H1 (cell line): ENCODE measurements around the gene CLEC12A. TPM values are rescaled to one million over a fixed set of nuclear protein-coding genes. Genes with fewer than 3 reads are reported as not detected.

Source experiments
- CTCF ChIA-PET: fragments of 300-600 bp; sonication (Branson Sonifier 250); formaldehyde crosslinking; loops from one replicate; lab custom pipeline; 2021; ENCODE audit not compliant: partially characterized antibody; lab: Charles Lee
- POLR2A ChIA-PET: fragments of 300-600 bp; sonication (Branson Sonifier 250); formaldehyde crosslinking; loops from one replicate; lab custom pipeline; 2021; ENCODE audit warnings: inconsistent platforms; ENCODE audit not compliant: partially characterized antibody; lab: Charles Lee
- DNase-seq, 2 experiments: peaks; one replicate each; pipeline versions ENCODE4 v3.0.0 to v3.0.0-alpha.2; 2010 to 2022; ENCODE audit warnings: low spot score in 2 of 2, low read depth in 1 of 2, mixed read lengths in 1 of 2
- FAIRE-seq: peaks from 2 replicates; lab custom pipeline; 2011; peaks lifted over from hg19 to GRCh38; lab: Jason Lieb, UNC
- H2AFZ ChIP-seq: 2 replicates; pipeline ENCODE4 v1.8.1; 2012; ENCODE audit warnings: low read length, inconsistent platforms
- H2AK5ac ChIP-seq: 2 replicates; pipeline ENCODE4 v1.6.1; 2013; ENCODE audit warnings: low read depth, low read length
- H2BK120ac ChIP-seq: replicated peaks from 2 replicates; pipeline ENCODE3; 2013; ENCODE audit warnings: low read depth, low read length, inconsistent platforms
- H2BK12ac ChIP-seq: 2 replicates; pipeline ENCODE4 v1.6.1; 2013; ENCODE audit warnings: low read depth, low read length
- H2BK15ac ChIP-seq: 2 replicates; pipeline ENCODE4 v1.6.1; 2013; ENCODE audit warnings: low read length
- H2BK20ac ChIP-seq: 2 replicates; pipeline ENCODE4 v1.6.1; 2013; ENCODE audit warnings: low read length
- H2BK5ac ChIP-seq: 2 replicates; pipeline ENCODE4 v1.6.1; 2013; ENCODE audit warnings: low read depth, low read length
- H3K14ac ChIP-seq: 2 replicates; pipeline ENCODE4 v1.6.1; 2013; ENCODE audit warnings: inconsistent platforms; ENCODE audit not compliant: insufficient read length
- H3K18ac ChIP-seq: 2 replicates; pipeline ENCODE4 v1.6.1; 2013; ENCODE audit warnings: low read length; ENCODE audit errors: extremely low read depth
- H3K23ac ChIP-seq: 2 replicates; pipeline ENCODE4 v1.6.1; 2013; ENCODE audit warnings: inconsistent platforms; ENCODE audit not compliant: insufficient read length
- H3K23me2 ChIP-seq: 2 replicates; pipeline ENCODE4 v1.6.1; 2013; ENCODE audit warnings: low read depth, low read length
- H3K27ac ChIP-seq: 2 replicates; pipeline ENCODE4 v1.6.1; 2011; ENCODE audit warnings: low read depth, low read length, inconsistent platforms
- H3K27me3 ChIP-seq, 4 experiments: replicated peaks in 1 of 4; 1 replicate in 1 of 4; 2 replicates in 3 of 4; pipeline versions ENCODE4 v1.6.1 to v1.8.1; 2011 to 2013; ENCODE audit warnings: low read length in 3 of 4, mild to moderate bottlenecking in 3 of 4, inconsistent platforms in 2 of 4, mixed read lengths in 2 of 4, moderate library complexity in 1 of 4; ENCODE audit not compliant: control insufficient read depth in 3 of 4, insufficient read depth in 3 of 4; ENCODE audit errors: extremely low read depth in 1 of 4
- H3K36me3 ChIP-seq, 4 experiments: 2 replicates each; pipeline versions ENCODE4 v1.6.1 to v1.8.1; 2011 to 2013; ENCODE audit warnings: mild to moderate bottlenecking in 4 of 4, low read length in 3 of 4, moderate library complexity in 2 of 4, control low read depth in 1 of 4, inconsistent platforms in 1 of 4; ENCODE audit not compliant: insufficient read depth in 4 of 4, control insufficient read depth in 2 of 4
- H3K4ac ChIP-seq: replicated peaks from 2 replicates; pipeline ENCODE3; 2013; ENCODE audit warnings: low read length, low read depth, mixed read lengths, inconsistent platforms; ENCODE audit not compliant: insufficient read length
- H3K4me1 ChIP-seq, 4 experiments: replicated peaks in 1 of 4; 1 replicate in 1 of 4; 2 replicates in 3 of 4; pipeline versions ENCODE4 v1.6.1 to v1.8.1; 2011 to 2013; ENCODE audit warnings: low read length in 3 of 4, inconsistent platforms in 2 of 4, mixed read lengths in 1 of 4; ENCODE audit not compliant: insufficient read depth in 4 of 4, control insufficient read depth in 3 of 4
- H3K4me2 ChIP-seq, 2 experiments: 2 replicates each; pipeline versions ENCODE4 v1.6.1 to v1.8.1; 2011 to 2013; ENCODE audit warnings: low read depth in 2 of 2, low read length in 2 of 2, control low read depth in 1 of 2, inconsistent platforms in 1 of 2, mild to moderate bottlenecking in 1 of 2; ENCODE audit not compliant: insufficient read depth in 1 of 2
- H3K4me3 ChIP-seq, 4 experiments: fragments of 200-600, 300-600 bp in 1 of 4; sonication (generic), shearing (Covaris generic), sonication (Bioruptor Twin) in 1 of 4; 2 replicates each; pipeline versions ENCODE4 v1.5.1 to v1.8.1; 2011 to 2016; ENCODE audit warnings: low read length in 4 of 4, low read depth in 3 of 4, control low read depth in 2 of 4, inconsistent platforms in 2 of 4, mild to moderate bottlenecking in 2 of 4, mixed read lengths in 1 of 4, moderate library complexity in 1 of 4; ENCODE audit not compliant: insufficient read depth in 2 of 4; ENCODE audit errors: extremely low read depth in 1 of 4
- H3K56ac ChIP-seq: replicated peaks from 2 replicates; pipeline ENCODE3; 2013; ENCODE audit warnings: low read depth, mild to moderate bottlenecking, mixed read lengths, low read length, inconsistent platforms; ENCODE audit not compliant: insufficient read length
- H3K79me1 ChIP-seq: 2 replicates; pipeline ENCODE4 v1.6.1; 2013; ENCODE audit warnings: low read depth, low read length, control low read depth
- H3K79me2 ChIP-seq, 2 experiments: 2 replicates each; pipeline versions ENCODE4 v1.6.1 to v1.8.1; 2012 to 2013; ENCODE audit warnings: low read length in 2 of 2, mild to moderate bottlenecking in 2 of 2, inconsistent platforms in 1 of 2; ENCODE audit not compliant: insufficient read depth in 2 of 2, control insufficient read depth in 1 of 2
- H3K9ac ChIP-seq, 4 experiments: replicated peaks in 1 of 4; 1 replicate in 1 of 4; 2 replicates in 3 of 4; pipeline versions ENCODE4 v1.6.1 to v1.8.1; 2011 to 2013; ENCODE audit warnings: low read depth in 3 of 4, low read length in 3 of 4, control low read depth in 2 of 4, mild to moderate bottlenecking in 2 of 4, moderate library complexity in 2 of 4, inconsistent platforms in 1 of 4; ENCODE audit errors: extremely low read depth in 1 of 4
- H3K9me3 ChIP-seq, 2 experiments: 2 replicates each; pipeline versions ENCODE4 v1.6.1 to v1.8.1; 2012 to 2013; ENCODE audit warnings: mild to moderate bottlenecking in 2 of 2, moderate library complexity in 2 of 2, control low read depth in 1 of 2, inconsistent platforms in 1 of 2, low read depth in 1 of 2, low read length in 1 of 2, mixed read lengths in 1 of 2; ENCODE audit not compliant: insufficient read depth in 2 of 2
- H4K20me1 ChIP-seq, 2 experiments: replicated peaks in 1 of 2; 2 replicates each; pipeline versions ENCODE3 to v1.8.1; 2011 to 2013; ENCODE audit warnings: inconsistent platforms in 2 of 2, low read length in 2 of 2, mild to moderate bottlenecking in 1 of 2; ENCODE audit not compliant: insufficient read depth in 2 of 2, control insufficient read depth in 1 of 2
- H4K5ac ChIP-seq: 2 replicates; pipeline ENCODE4 v1.6.1; 2013; ENCODE audit warnings: low read length, low read depth, mixed read lengths, inconsistent platforms; ENCODE audit not compliant: insufficient read length
- H4K8ac ChIP-seq: 2 replicates; pipeline ENCODE4 v1.8.0; 2013; ENCODE audit warnings: mild to moderate bottlenecking, moderate library complexity, low read length, inconsistent platforms; ENCODE audit not compliant: insufficient read depth; ENCODE audit errors: extremely low read depth
- H4K91ac ChIP-seq: replicated peaks from 2 replicates; pipeline ENCODE3; 2013; ENCODE audit warnings: low read length, mixed read lengths, inconsistent platforms; ENCODE audit not compliant: insufficient read length
- ATF2 ChIP-seq: IDR thresholded peaks from 2 replicates; pipeline ENCODE4 v1.6.1; 2012; ENCODE audit warnings: low read length, inconsistent platforms
- BRCA1 ChIP-seq: IDR thresholded peaks from 2 replicates; pipeline ENCODE4 v1.6.1; 2012; ENCODE audit warnings: low read depth, low read length, improper control_type of control experiment
- CEBPB ChIP-seq: IDR thresholded peaks from 2 replicates; pipeline ENCODE4 v1.6.1; 2012; ENCODE audit warnings: low read depth, low read length
- CHD2 ChIP-seq: IDR thresholded peaks from 2 replicates; pipeline ENCODE4 v1.6.1; 2012; ENCODE audit warnings: low read length, improper control_type of control experiment
- JUN ChIP-seq: IDR thresholded peaks from 2 replicates; pipeline ENCODE4 v1.6.1; 2011; ENCODE audit warnings: low read depth, mild to moderate bottlenecking, improper control_type of control experiment, low read length
- KDM1A ChIP-seq: fragments of 200-600, 300-600 bp; sonication (generic); IDR thresholded peaks from 2 replicates; pipeline ENCODE4 v1.7.1; 2016; ENCODE audit warnings: mild to moderate bottlenecking, low read length, borderline replicate concordance
- MAX ChIP-seq: IDR thresholded peaks from 2 replicates; pipeline ENCODE4 v1.6.1; 2012; ENCODE audit warnings: inconsistent platforms
- NRF1 ChIP-seq: IDR thresholded peaks from 2 replicates; pipeline ENCODE4 v1.6.1; 2011; ENCODE audit warnings: mild to moderate bottlenecking, low read depth, low read length, improper control_type of control experiment
- RFX5 ChIP-seq: IDR thresholded peaks from 2 replicates; pipeline ENCODE4 v1.6.1; 2011; ENCODE audit warnings: low read depth, low read length, improper control_type of control experiment, borderline replicate concordance
- SP2 ChIP-seq: IDR thresholded peaks from 2 replicates; pipeline ENCODE4 v1.6.1; 2012; ENCODE audit warnings: mild to moderate bottlenecking, low read length, inconsistent platforms
- SP4 ChIP-seq: IDR thresholded peaks from 2 replicates; pipeline ENCODE4 v1.6.1; 2012; ENCODE audit warnings: low read length, inconsistent platforms
- TAF7 ChIP-seq: optimal IDR thresholded peaks from 2 replicates; pipeline ENCODE3; 2011; ENCODE audit warnings: low read depth, mild to moderate bottlenecking, inconsistent platforms, low read length, moderate library complexity, borderline replicate concordance
- TCF12 ChIP-seq: IDR thresholded peaks from 2 replicates; pipeline ENCODE4 v1.6.1; 2011; ENCODE audit warnings: low read depth, mild to moderate bottlenecking, low read length
- YY1 ChIP-seq: IDR thresholded peaks from 2 replicates; pipeline ENCODE4 v1.6.1; 2011; ENCODE audit warnings: low read depth, mild to moderate bottlenecking, low read length
- ZNF274 ChIP-seq: IDR thresholded peaks from 2 replicates; pipeline ENCODE4 v1.7.0; 2012; ENCODE audit warnings: low read length, borderline replicate concordance; ENCODE audit errors: extremely low read depth
- polyA plus RNA-seq, 7 experiments: library from polyadenylated mRNA; depleted of rRNA in 3 of 7; stranded (reverse) in 5 of 7; unstranded in 2 of 7; fragments of >200 nt in 5 of 7; fragments of 200-250 nt in 2 of 7; gene quantifications; 1 replicate in 5 of 7; 2 replicates in 1 of 7; 4 replicates in 1 of 7; pipeline versions ENCODE4 v1.2.1 to v1.2.3, GENCODE V29; 2011 to 2013; ENCODE audit warnings: missing spikeins in 2 of 7, mixed read lengths in 2 of 7
- total RNA-seq: library from RNA; stranded (reverse); fragmentation: NEBNext Ultra II Directional; extraction: Animal tissue kit (Norgen Biotek cat#: 25700); gene quantifications from 2 replicates; pipeline ENCODE4 v1.2.1, GENCODE V29; 2021

The CLEC12A gene
- total and polyA plus RNA-seq, 2 of the 8 experiments (the other 6 are each of a cell fraction or from before 2014, with no cell fraction given), result not detected

GRCh38 chr12:9957834-9958233, 13.4 kb upstream of the CLEC12A start:
- no peak overlapping the region for H4K5ac ChIP-seq
- no peak overlapping the region for H2BK120ac ChIP-seq
- DNase-seq, result no peak
- H3K79me2 ChIP-seq, result no peaks in the 10 kb centered on the region
- no peaks in the 10 kb centered on the region for H3K36me3 ChIP-seq
- H3K4me1 ChIP-seq, result peaks cover 0 to 2% (median 0%) of the 10 kb centered on the region in 4 experiments; a peak in 1 of 7 replicates
- no peak overlapping the region for H3K9ac ChIP-seq
- no peak overlapping the region for H3K27ac ChIP-seq
- no peaks in the 10 kb centered on the region for H3K27me3 ChIP-seq
- H3K56ac ChIP-seq, result no peak overlapping the region
- no peak overlapping the region for H3K4ac ChIP-seq
- no peak overlapping the region for H3K18ac ChIP-seq
- H4K8ac ChIP-seq, result no peak overlapping the region
- no peak overlapping the region for H2BK5ac ChIP-seq
- no peak overlapping the region for H3K4me3 ChIP-seq
- ChIA-PET CTCF (interaction anchor here (1.3 kb wide), 1 partner anchor 18 kb away, joined by 4 read pairs; no protein-coding TSS in a partner anchor), POLR2A (interaction anchor here (1.0 kb wide), 1 partner anchor 46 kb away, joined by 3 read pairs; no protein-coding TSS in a partner anchor)
- H2BK20ac ChIP-seq, result no peak overlapping the region
- H3K79me1 ChIP-seq, result no peaks in the 10 kb centered on the region
- FAIRE-seq, result no peak
- no peak overlapping the region for H3K14ac ChIP-seq
- no peak overlapping the region for H3K4me2 ChIP-seq
- H2AFZ ChIP-seq, result no peak overlapping the region
- H2BK12ac ChIP-seq, result no peak overlapping the region
- no peaks in the 10 kb centered on the region for H4K20me1 ChIP-seq
- H3K23ac ChIP-seq, result no peak overlapping the region
- no peaks in the 10 kb centered on the region for H3K23me2 ChIP-seq
- H2BK15ac ChIP-seq, result no peak overlapping the region
- no peaks in the 10 kb centered on the region for H3K9me3 ChIP-seq
- H2AK5ac ChIP-seq, result no peak overlapping the region
- H4K91ac ChIP-seq, result no peak overlapping the region
- no peak for TF ChIP-seq KDM1A
- TF ChIP-seq RFX5, result no peak
- TF ChIP-seq MAX, result no peak
- no peak for TF ChIP-seq SP2
- no peak for TF ChIP-seq ZNF274
- TF ChIP-seq TCF12, result no peak
- no peak for TF ChIP-seq JUN
- no peak for TF ChIP-seq CHD2
- no peak for TF ChIP-seq BRCA1
- TF ChIP-seq SP4, result no peak
- no peak for TF ChIP-seq YY1
- no peak for TF ChIP-seq TAF7
- no peak for TF ChIP-seq NRF1
- no peak for TF ChIP-seq CEBPB
- TF ChIP-seq ATF2, result no peak
